HCT116 (cell line): ENCODE data around the gene SDCBP2.

Experiments used
- CEBPB ChIP-seq: IDR thresholded peaks from 2 replicates; pipeline ENCODE4 v1.6.1; 2012; ENCODE audit warnings: low read depth
- ELF1 ChIP-seq: IDR thresholded peaks from 2 replicates; pipeline ENCODE4 v1.6.1; 2012; ENCODE audit warnings: low read depth, borderline replicate concordance
- EZH2 ChIP-seq: fragments of 200-600 bp; sonication (generic); IDR thresholded peaks from 2 replicates; pipeline ENCODE4 v1.6.1; 2017; ENCODE audit warnings: antibody characterized with exemption, mixed run types
- JUND ChIP-seq: IDR thresholded peaks from 2 replicates; pipeline ENCODE4 v1.6.1; 2012
- POLR2A ChIP-seq: IDR thresholded peaks from 2 replicates; pipeline ENCODE4 v1.7.0; 2011; ENCODE audit warnings: borderline replicate concordance; ENCODE audit not compliant: insufficient read depth, insufficient read length; ENCODE audit errors: extremely low read depth
- POLR2AphosphoS5 ChIP-seq: IDR thresholded peaks from 2 replicates; pipeline ENCODE4 v1.6.1; 2011; ENCODE audit warnings: mild to moderate bottlenecking, low read depth, low read length, moderate library complexity
- RAD21 ChIP-seq: IDR thresholded peaks from 2 replicates; pipeline ENCODE4 v1.6.1; 2012; ENCODE audit warnings: low read depth, mild to moderate bottlenecking
- SP1 ChIP-seq: IDR thresholded peaks from 2 replicates; pipeline ENCODE4 v1.6.1; 2012; ENCODE audit warnings: low read depth
- TF ChIP-seq, protein P1 (sequence below): IDR thresholded peaks from 2 replicates; pipeline ENCODE4 v1.6.1; 2012
- TF ChIP-seq, protein P2 (sequence below), 3 experiments: fragments of 200-600 bp in 1 of 3; sonication (generic) in 1 of 3; IDR thresholded peaks in 2 of 3; conservative IDR thresholded peaks in 1 of 3; 2 replicates each; pipeline ENCODE4 v1.5.1; 2012 to 2017; ENCODE audit warnings: low read depth in 2 of 3, low read length in 2 of 3, antibody characterized with exemption in 1 of 3, borderline replicate concordance in 1 of 3, control low read depth in 1 of 3, mild to moderate bottlenecking in 1 of 3, mixed read lengths in 1 of 3, mixed run types in 1 of 3, moderate library complexity in 1 of 3; ENCODE audit not compliant: insufficient read depth in 1 of 3

DNA sequence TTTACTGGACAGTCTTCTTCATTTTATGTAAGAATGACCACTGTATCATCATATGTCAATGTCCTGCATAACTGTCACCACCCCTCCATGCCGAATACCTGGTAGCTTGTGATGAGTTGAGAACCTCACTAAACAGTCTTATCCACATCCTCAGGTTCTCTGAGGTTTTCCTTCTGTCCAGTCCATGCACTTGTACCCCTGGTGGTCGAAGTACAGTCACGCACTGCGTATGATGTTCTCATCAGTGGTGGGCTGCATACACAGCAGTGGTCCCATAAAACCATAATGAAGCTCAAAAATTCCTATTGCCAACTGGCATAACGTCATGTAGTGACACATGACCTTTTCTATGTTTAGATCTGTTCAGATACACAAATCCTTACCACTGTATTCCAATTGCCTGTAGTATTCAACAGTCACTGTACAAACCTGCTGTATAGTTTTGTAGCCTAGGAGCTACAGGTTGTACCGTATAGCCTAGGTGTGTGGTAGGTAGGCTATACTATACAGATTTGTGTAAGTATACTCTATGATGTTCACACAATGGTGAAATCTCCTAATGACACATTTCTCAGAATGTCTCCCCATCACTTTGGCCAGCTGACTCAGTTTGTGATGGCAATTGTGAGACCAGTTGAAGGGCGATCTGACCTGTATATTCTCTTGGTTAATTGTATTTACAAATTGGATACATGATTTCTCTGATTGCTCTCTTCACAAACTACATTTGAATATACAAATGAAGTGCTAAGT lies 31.3 kb upstream of the SDCBP2 start:
- no peak for TF ChIP-seq SP1
- TF ChIP-seq, protein P1, sequence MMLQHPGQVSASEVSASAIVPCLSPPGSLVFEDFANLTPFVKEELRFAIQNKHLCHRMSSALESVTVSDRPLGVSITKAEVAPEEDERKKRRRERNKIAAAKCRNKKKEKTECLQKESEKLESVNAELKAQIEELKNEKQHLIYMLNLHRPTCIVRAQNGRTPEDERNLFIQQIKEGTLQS: no peak
- TF ChIP-seq, protein P2, sequence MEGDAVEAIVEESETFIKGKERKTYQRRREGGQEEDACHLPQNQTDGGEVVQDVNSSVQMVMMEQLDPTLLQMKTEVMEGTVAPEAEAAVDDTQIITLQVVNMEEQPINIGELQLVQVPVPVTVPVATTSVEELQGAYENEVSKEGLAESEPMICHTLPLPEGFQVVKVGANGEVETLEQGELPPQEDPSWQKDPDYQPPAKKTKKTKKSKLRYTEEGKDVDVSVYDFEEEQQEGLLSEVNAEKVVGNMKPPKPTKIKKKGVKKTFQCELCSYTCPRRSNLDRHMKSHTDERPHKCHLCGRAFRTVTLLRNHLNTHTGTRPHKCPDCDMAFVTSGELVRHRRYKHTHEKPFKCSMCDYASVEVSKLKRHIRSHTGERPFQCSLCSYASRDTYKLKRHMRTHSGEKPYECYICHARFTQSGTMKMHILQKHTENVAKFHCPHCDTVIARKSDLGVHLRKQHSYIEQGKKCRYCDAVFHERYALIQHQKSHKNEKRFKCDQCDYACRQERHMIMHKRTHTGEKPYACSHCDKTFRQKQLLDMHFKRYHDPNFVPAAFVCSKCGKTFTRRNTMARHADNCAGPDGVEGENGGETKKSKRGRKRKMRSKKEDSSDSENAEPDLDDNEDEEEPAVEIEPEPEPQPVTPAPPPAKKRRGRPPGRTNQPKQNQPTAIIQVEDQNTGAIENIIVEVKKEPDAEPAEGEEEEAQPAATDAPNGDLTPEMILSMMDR (IDR thresholded peaks at IDR 0.05 in 2 of 3, conservative IDR thresholded peaks at IDR 0.05 in 1 of 3; ENCODE audit: borderline replicate concordance in 1 of 3, insufficient read depth in 1 of 3, low read depth in 2 of 3, low read length in 2 of 3): peak in 2 of 3 experiments; percentile 18 to 20; a peak in 1 of 6 replicates
- TF ChIP-seq POLR2A: no peak
- TF ChIP-seq JUND: no peak
- TF ChIP-seq ELF1: no peak
- no peak for TF ChIP-seq EZH2
- no peak for TF ChIP-seq CEBPB
- TF ChIP-seq RAD21: no peak
- no peak for TF ChIP-seq POLR2AphosphoS5
